SK-N-SH treated with all-trans-retinoic acid at 6 μM for 48 hours (cell line): ENCODE measurements around the gene CBY1.

Experiments
- CREB5 ChIP-seq: fragments of 250-450 bp; sonication (Bioruptor Pico); IDR thresholded peaks from 2 replicates; pipeline ENCODE4 v1.5.1; 2020; ENCODE audit warnings: low read depth, mild to moderate bottlenecking, moderate library complexity
- CSDC2 ChIP-seq: fragments of 250-450 bp; sonication (Bioruptor Pico); IDR thresholded peaks from 2 replicates; pipeline ENCODE4 v1.5.0; 2020; ENCODE audit warnings: mild to moderate bottlenecking, moderate library complexity
- ESRRG ChIP-seq: fragments of 250-450 bp; sonication (Bioruptor Pico); IDR thresholded peaks from 2 replicates; pipeline ENCODE4 v1.6.1; 2021; ENCODE audit warnings: mild to moderate bottlenecking
- GLIS3 ChIP-seq: fragments of 250-450 bp; sonication (Bioruptor Pico); IDR thresholded peaks from 2 replicates; pipeline ENCODE4 v1.5.0; 2020; ENCODE audit warnings: mild to moderate bottlenecking, moderate library complexity
- ZFP3 ChIP-seq: fragments of 250-450 bp; sonication (Bioruptor Pico); IDR thresholded peaks from 2 replicates; pipeline ENCODE4 v1.5.0; 2020; ENCODE audit warnings: mild to moderate bottlenecking, moderate library complexity
- ZFP30 ChIP-seq: fragments of 450-650 bp; formaldehyde crosslinking; IDR thresholded peaks from 2 replicates; pipeline ENCODE4 v1.5.0; 2022; ENCODE audit warnings: mild to moderate bottlenecking, moderate library complexity
- ZNF565 ChIP-seq: fragments of 450-650 bp; formaldehyde crosslinking; conservative IDR thresholded peaks from 2 replicates; pipeline ENCODE4 v1.5.0; 2020; ENCODE audit warnings: low read depth, mild to moderate bottlenecking, moderate library complexity
- ZNF8 ChIP-seq: fragments of 450-650 bp; formaldehyde crosslinking; IDR thresholded peaks from 2 replicates; pipeline ENCODE4 v1.5.0; 2020; ENCODE audit warnings: mild to moderate bottlenecking, moderate library complexity
- TF ChIP-seq, protein P1 (sequence below): fragments of 250-450 bp; sonication (Bioruptor Pico); IDR thresholded peaks from 2 replicates; pipeline ENCODE4 v1.8.0; 2020; ENCODE audit warnings: mild to moderate bottlenecking, moderate library complexity, borderline replicate concordance

DNA sequence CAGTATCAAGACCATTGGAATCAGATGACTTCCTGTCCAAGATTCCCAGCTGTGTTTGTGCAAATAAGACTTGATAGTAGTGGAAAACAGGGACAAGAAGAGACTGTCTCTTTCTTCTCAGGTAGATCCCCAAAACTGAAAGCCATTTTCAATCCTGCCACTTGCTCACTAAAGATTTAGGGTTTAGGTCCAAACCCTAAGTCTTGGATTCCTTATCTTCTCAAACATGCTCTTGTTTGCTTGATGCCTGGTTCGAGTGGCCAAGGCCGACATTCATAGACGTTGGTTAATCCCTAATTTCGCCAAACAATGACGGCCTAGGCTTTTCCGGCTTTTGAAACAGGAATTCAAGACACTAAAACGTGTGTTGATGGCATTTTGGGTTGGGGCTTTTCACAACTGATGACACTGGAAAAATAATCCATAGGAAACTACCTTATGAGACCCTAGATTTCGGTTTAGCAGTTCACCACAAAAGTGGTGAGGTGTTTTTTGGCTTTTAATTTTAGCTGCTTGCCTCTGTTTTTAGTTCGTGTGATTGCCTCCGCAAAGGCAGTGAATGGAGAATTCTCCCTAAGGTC is 48.3 kb downstream of the CBY1 start:
- TF ChIP-seq CREB5 (no peak), ZFP30 (CRISPR knock-in tag) (no peak), ESRRG (CRISPR knock-in tag) (no peak), GLIS3 (no peak), ZNF8 (CRISPR knock-in tag) (no peak), ZFP3 (CRISPR knock-in tag) (no peak), CSDC2 (CRISPR knock-in tag) (no peak), ZNF565 (no peak)
- TF ChIP-seq, protein P1, sequence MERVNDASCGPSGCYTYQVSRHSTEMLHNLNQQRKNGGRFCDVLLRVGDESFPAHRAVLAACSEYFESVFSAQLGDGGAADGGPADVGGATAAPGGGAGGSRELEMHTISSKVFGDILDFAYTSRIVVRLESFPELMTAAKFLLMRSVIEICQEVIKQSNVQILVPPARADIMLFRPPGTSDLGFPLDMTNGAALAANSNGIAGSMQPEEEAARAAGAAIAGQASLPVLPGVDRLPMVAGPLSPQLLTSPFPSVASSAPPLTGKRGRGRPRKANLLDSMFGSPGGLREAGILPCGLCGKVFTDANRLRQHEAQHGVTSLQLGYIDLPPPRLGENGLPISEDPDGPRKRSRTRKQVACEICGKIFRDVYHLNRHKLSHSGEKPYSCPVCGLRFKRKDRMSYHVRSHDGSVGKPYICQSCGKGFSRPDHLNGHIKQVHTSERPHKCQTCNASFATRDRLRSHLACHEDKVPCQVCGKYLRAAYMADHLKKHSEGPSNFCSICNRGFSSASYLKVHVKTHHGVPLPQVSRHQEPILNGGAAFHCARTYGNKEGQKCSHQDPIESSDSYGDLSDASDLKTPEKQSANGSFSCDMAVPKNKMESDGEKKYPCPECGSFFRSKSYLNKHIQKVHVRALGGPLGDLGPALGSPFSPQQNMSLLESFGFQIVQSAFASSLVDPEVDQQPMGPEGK (CRISPR knock-in tag), result no peak
